GM12801 (cell line): ENCODE data around the gene FAM228A.

Experiments used
- TF ChIP-seq, protein P1 (sequence below): IDR thresholded peaks from one replicate; pipeline ENCODE4 v1.5.1; 2011; ENCODE audit warnings: control low read depth; ENCODE audit not compliant: insufficient read length; ENCODE audit errors: extremely low read depth

The FAM228A gene

DNA sequence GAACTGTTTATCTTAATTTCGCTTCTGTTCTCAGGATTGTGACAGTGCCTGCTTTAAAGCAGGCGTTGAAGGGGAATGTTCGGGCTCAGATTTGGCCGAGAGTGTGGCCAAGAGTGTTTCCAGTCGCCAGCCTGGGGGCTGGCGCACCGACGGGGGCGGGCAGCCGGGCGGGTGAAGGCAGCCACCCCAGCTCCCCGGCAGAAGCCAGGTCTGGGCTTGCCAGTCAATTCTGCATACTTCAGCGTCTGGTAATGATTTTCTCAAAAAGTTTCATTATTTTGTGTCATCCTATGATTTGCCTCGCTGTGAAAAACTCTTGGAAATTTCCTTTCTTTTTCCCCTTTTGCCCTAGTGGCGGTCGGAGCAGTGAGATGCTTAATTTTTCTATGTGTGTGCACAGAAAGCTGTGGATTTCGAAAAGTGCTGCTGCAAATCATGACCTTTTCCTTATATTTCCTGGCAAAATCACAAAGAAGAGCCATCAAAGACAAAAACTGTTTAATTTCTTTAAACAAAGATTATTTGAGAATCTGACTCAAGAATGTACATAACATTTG lies 856 bp downstream of the FAM228A start:
- TF ChIP-seq, protein P1, sequence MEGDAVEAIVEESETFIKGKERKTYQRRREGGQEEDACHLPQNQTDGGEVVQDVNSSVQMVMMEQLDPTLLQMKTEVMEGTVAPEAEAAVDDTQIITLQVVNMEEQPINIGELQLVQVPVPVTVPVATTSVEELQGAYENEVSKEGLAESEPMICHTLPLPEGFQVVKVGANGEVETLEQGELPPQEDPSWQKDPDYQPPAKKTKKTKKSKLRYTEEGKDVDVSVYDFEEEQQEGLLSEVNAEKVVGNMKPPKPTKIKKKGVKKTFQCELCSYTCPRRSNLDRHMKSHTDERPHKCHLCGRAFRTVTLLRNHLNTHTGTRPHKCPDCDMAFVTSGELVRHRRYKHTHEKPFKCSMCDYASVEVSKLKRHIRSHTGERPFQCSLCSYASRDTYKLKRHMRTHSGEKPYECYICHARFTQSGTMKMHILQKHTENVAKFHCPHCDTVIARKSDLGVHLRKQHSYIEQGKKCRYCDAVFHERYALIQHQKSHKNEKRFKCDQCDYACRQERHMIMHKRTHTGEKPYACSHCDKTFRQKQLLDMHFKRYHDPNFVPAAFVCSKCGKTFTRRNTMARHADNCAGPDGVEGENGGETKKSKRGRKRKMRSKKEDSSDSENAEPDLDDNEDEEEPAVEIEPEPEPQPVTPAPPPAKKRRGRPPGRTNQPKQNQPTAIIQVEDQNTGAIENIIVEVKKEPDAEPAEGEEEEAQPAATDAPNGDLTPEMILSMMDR, result no peak

DNA sequence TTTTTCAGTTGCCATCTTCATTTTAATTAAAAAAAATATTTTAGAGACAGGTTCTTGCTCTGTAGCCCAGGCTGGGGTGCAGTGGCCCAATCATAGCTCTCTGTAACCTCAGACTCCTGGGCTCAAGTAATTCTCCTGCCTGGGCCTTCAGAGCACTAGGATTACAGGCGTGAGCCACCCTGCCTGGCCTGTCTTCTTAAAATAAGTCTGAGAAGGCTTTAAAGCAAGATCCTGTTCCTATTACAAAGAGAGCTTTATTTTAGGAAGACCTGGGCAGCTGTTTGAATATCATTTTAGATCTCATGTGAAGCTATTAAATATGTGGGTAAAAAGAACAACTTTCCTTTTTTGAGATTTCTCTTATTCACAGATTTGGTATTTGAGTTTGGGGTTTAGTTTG lies 1.5 kb downstream of the FAM228A start:
- TF ChIP-seq, protein P1, result no peak

DNA sequence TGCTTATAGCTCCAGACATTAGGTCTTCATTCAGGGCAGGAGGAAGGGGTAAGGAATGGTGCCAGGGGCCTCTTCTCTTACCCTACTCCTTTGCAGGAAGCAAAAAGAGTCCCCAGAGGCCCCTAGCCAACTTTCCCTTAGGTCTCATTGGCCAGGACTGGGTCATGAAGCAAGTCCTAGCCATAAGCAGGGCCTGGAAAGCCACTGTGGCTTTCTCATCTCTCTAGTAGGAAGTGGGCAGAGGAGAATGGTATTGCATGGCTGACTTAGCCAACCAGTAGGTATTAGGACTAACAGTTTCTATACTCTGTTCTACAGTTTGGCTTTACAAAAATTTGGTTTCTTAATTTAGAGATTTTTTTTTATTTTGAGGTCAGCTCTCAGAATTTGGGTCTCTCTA lies 4.8 kb downstream of the FAM228A start:
- TF ChIP-seq, protein P1, result no peak

DNA sequence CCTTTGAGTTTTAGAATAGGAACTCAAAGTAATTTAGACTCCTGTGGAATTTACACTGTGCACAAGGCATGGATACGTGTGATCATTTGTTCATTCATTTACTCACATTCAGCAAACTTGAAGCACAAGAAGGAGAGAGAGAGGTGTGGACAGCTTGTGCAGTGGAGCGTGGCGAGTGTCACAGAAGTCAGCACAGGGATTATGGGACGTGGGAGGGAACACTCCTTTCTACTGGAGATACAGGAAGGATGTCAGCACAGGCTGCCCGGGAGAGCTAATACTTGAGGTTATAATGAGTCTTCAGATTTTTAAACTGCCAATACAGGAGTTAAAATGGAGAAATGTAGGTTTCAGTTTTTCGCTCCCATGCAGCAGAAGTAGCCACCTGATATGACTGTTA lies 7.0 kb downstream of the FAM228A start:
- TF ChIP-seq, protein P1, result no peak

DNA sequence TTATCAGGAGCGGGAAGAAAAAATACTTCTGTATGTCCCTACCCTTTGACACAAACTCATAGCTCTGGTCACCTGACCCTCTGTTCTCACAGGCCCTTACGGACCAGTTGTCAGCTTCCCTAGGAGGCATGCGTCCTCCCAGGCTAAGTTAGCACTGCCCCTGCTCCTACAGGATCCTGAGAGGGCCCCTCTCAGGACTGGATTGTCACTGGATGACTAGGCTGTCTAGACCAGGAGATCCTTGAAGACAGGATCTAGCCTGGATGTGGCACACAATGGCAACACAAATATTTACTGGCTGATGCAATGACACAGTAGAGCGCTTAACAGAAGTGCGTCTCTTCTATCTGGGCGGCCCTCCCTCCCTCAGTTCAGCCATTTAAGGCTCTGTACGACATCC lies 7.7 kb downstream of the FAM228A start:
- TF ChIP-seq, protein P1, result no peak

DNA sequence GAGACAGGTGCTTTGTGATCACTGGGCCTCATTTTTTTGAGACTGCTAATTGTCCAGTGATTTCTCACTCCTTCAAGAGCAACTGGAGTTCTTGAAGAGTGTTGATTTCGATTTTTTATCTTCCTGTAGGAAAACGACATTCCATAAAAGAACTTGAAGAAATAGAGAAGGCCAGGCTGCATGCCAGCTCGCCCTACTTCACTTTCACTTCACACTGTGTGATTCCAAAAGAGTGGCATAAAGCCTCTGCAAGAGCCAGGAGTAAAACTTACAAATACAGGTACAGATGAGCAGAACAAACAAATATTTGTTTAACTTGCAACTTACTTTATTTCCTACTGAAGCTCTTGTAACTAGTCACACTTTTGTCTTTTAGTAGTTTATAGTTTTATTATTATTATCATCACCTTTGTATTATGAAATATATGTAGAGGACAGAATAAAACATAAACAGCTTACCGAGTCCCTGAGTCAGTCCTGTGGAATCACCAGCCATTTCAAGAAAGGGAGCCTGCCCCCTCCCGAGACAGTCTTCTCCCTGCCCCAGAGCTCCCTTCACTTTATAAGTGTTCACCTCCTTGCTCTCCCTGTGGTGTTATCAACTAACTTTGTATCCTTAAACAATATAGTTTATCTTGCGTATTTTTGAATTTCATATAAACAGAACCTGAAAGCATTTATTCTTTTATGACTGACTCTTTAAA lies 8.7 kb downstream of the FAM228A start:
- TF ChIP-seq, protein P1, result no peak

DNA sequence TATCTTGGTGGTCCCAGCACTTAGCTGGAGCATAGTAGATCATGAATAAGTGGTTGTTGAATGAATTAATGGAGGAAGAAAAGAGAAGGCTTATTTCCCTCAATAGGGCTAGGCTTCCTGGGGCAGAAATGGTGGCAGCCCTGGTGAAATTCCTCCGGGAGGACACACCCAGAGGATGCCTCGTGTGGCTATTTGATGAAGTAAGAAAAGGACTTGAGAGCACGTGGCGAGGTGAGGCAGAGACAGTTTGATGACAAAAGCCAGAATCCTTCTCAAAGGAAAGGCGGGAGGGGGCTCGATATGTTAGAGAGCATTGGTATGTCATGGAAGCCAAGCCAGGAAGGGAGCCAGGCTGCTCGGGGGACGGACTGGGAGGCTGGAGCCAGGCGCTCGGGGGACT lies 14.7 kb downstream of the FAM228A start:
- TF ChIP-seq, protein P1, result no peak
